ENCODE results near the gene UBE2E2. TPM values are rescaled to one million over a fixed set of nuclear protein-coding genes. Genes with fewer than 3 reads are reported as not detected.

UBE2E2 gene
- total RNA-seq, 1 donor from 2014 or later, result 42.4 TPM

GRCh38 chr3:23501201-23501802 lies 298.2 kb downstream of the UBE2E2 start:
- TF ChIP-seq CTCF (IDR thresholded peaks at IDR 0.05), result no peak
- H3K4me1 Mint-ChIP-seq (ENCODE audit: unreplicated experiment), result peaks cover 16% of the 10 kb centered on the region

GRCh38 chr3:23508464-23508863 lies 305.3 kb downstream of the UBE2E2 start:
- Mint-ChIP-seq H3K4me1 (ENCODE audit: unreplicated experiment) (no peaks in the 10 kb centered on the region), H3K27ac (ENCODE audit: unreplicated experiment) (no peak overlapping the region), H3K9me3 (ENCODE audit: unreplicated experiment) (no peaks in the 10 kb centered on the region), H3K4me3 (ENCODE audit: unreplicated experiment) (no peak overlapping the region), H3K27me3 (ENCODE audit: unreplicated experiment) (no peaks in the 10 kb centered on the region), H3K36me3 (ENCODE audit: unreplicated experiment) (peaks cover 2% of the 10 kb centered on the region)
- TF ChIP-seq CTCF (IDR thresholded peaks at IDR 0.05), result no peak
- DNase-seq (ENCODE audit: extremely low spot score, unreplicated experiment), result no peak

More at GRCh38 chr3:23501201-23501802, 298.2 kb downstream of the UBE2E2 start:
- Mint-ChIP-seq H3K4me3 (ENCODE audit: unreplicated experiment) (no peak overlapping the region), H3K27ac (ENCODE audit: unreplicated experiment) (peak overlapping the region; percentile 41), H3K36me3 (ENCODE audit: unreplicated experiment) (peaks cover 4% of the 10 kb centered on the region), H3K27me3 (ENCODE audit: unreplicated experiment) (no peaks in the 10 kb centered on the region), H3K9me3 (ENCODE audit: unreplicated experiment) (no peaks in the 10 kb centered on the region)
- DNase-seq (ENCODE audit: extremely low spot score, unreplicated experiment), result no peak

- Mint-ChIP-seq H3K4me1 (ENCODE audit: unreplicated experiment) (peaks cover 19% of the 10 kb centered on the region), H3K4me3 (ENCODE audit: unreplicated experiment) (no peak overlapping the region), H3K27me3 (ENCODE audit: unreplicated experiment) (no peaks in the 10 kb centered on the region), H3K36me3 (ENCODE audit: unreplicated experiment) (peaks cover 5% of the 10 kb centered on the region), H3K9me3 (ENCODE audit: unreplicated experiment) (no peaks in the 10 kb centered on the region), H3K27ac (ENCODE audit: unreplicated experiment) (no peak overlapping the region)
- no peak for DNase-seq (ENCODE audit: extremely low spot score, unreplicated experiment)
- TF ChIP-seq CTCF (IDR thresholded peaks at IDR 0.05), result no peak
Observed at GRCh38 chr3:23518441-23518840, 315.3 kb downstream of the UBE2E2 start.

GRCh38 chr3:23519314-23520208 lies 316.4 kb downstream of the UBE2E2 start:
- peaks cover 5% of the 10 kb centered on the region for H3K36me3 Mint-ChIP-seq (ENCODE audit: unreplicated experiment)

More at GRCh38 chr3:23519314-23520208, 316.4 kb downstream of the UBE2E2 start:
- Mint-ChIP-seq H3K27ac (ENCODE audit: unreplicated experiment) (no peak overlapping the region), H3K9me3 (ENCODE audit: unreplicated experiment) (no peaks in the 10 kb centered on the region), H3K27me3 (ENCODE audit: unreplicated experiment) (no peaks in the 10 kb centered on the region), H3K4me1 (ENCODE audit: unreplicated experiment) (peaks cover 19% of the 10 kb centered on the region), H3K4me3 (ENCODE audit: unreplicated experiment) (no peak overlapping the region)
- TF ChIP-seq CTCF (IDR thresholded peaks at IDR 0.05), result no peak
- no peak for DNase-seq (ENCODE audit: extremely low spot score, unreplicated experiment)
